Activated naive CD4-positive, alpha-beta T cell (primary cell): ENCODE data around the gene PERM1.
A peak's percentile ranks its signal among the peaks of the same experiment; 100 is the strongest.
"Not testable (repeated sequence)": the region's sequence is repeated elsewhere in the genome, so short reads cannot be mapped to it uniquely, and the experiment has no call there.

Experiments
- DNase-seq, 4 experiments: peaks; one replicate each; lab custom pipeline; 2025; lab: John Stamatoyannopoulos, UW

The PERM1 gene

DNA sequence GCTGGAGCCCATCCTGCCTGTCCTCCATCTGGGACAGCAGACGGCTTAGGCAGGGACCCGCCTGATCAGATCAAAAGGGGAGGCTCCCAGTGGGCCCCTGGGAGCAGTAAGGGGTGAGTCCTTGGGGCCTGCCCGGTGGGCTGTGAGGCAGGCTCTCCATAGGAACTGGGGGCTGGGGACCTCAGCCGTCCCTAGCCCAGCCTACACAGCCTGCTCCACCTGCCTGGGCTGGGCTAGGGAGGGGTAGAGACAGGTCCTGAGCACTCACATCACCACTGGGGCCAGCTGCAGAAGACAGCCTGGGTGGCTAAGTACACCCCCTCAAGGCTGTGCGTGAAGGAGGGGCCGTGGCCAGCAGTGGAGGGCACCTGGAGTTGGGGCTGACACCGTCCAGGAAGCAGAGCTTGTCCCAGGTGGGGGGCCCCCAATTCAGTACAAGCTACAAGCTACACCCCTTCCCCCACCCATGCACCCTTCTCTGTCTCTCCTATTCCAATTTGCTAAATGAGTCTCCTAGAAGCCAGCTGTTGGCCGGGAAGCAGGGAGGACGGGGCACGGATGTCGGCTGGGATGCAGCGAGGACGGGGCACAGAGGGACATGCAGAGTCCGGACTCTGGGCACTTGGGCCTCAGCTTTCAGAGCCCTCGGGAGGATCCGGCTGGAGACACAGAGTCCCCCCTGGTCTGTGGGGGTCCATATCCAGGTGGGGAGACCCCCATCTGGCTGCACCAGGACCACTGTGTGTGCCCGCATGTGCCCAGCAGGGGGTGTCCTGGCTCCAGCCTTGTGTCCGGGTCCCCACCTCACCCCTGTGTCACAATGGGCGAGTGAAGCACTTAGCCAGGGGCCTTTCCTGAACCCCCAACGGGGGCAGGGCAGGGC lies 33.1 kb upstream of the PERM1 start:
- no peak for DNase-seq

DNA sequence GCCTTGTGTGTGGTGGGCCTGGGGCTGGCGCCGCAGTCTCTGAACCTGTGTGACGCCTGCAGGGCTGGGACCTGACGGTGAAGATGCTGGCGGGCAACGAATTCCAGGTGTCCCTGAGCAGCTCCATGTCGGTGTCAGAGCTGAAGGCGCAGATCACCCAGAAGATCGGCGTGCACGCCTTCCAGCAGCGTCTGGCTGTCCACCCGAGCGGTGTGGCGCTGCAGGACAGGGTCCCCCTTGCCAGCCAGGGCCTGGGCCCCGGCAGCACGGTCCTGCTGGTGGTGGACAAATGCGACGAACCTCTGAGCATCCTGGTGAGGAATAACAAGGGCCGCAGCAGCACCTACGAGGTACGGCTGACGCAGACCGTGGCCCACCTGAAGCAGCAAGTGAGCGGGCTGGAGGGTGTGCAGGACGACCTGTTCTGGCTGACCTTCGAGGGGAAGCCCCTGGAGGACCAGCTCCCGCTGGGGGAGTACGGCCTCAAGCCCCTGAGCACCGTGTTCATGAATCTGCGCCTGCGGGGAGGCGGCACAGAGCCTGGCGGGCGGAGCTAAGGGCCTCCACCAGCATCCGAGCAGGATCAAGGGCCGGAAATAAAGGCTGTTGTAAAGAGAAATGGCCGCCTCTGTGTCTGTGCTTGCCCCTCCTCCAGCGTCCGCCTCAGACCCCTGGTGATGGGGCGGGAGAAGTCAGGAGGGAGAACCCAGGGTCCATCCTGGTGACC lies 32.2 kb upstream of the PERM1 start:
- DNase-seq: peak in 1 of 4 experiments; percentile 28

DNA sequence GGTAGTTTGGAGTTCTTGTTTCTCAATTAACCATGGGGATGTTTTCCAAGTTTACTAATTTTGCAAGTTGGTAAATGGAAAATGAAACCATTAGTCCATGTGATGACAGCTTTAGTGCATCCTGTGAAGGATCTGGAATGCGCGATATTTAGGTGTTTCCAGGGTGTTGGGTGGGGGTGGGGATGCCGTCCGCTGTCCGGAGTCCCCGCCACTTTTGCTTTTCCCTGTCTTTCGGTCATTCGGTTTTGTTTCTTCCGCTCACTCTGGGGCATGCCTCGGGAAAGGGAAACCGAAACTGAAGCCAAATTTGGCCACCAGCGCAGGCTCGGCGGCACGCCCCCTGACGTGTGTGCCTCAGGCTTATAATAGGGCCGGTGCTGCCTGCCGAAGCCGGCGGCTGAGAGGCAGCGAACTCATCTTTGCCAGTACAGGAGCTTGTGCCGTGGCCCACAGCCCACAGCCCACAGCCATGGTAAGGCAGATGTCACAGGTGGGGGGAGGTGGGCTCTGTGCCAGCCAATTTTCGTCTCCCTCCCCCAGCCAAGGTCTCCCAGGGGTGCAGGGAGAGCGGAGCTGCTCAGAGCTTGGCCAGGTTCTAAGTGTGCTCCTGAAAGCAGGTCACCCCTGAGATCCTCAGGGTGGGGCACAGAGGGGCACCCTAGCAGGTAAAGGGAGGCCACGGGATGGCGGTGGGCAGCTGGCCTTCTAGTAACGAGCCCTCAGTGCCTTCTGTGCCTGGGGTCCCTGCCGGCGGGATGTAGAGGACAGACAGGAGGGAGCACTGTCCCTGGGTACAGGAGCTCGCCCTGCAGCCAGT lies 31.4 kb upstream of the PERM1 start, which contains the start of gene ISG15:
Gene ISG15, plus strand, starts transcription at position 393 of the 817 bp plus-strand sequence. Its CDS starts 77 bp downstream, at position 470.
- DNase-seq: peak; percentile 45 to 89 (median 62)

DNA sequence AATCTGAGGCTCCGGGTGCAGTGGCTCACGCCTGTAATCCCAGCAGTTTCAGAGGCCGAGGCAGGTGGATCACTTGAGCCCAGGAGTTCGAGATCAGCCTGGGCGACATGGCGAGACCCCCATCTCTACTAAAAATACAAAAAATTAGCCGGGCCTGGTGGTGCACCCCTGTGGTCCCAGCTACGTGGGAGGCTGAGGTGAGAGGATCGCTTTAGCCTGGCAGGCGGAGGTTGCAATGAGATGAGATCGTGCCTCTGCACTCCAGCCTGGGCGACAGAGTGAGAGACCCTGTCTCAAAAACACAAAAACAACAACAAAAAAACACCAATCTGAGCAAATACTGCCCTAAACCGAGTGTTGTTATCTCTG lies 30.8 kb upstream of the PERM1 start:
- not testable (repeated sequence) for DNase-seq

DNA sequence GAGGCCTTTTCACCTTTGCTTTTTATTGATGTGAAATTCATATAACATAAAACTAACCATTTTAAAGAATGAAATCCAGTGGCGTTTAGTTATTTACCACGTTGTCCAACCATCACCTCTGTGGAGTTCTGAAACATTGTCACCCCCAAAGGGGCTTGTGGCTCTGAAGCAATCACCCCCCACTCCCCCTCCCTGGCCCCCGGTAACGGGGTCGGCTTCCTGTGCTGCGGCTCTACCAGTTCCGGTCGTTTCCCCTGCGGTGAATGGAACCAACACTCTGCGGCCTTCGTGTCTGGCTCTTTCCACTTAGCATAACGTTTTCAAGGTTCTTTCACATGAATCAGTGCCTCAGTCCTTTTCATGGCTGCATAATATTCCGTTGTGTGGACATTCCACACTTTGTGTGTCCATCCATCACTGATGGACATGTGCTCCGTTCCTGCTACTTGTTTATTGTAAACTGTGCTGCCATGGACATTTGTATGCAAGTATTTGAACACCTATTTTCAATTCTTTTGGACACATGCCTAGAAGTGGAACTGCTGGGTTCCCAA lies 29.6 kb upstream of the PERM1 start:
- no peak for DNase-seq

DNA sequence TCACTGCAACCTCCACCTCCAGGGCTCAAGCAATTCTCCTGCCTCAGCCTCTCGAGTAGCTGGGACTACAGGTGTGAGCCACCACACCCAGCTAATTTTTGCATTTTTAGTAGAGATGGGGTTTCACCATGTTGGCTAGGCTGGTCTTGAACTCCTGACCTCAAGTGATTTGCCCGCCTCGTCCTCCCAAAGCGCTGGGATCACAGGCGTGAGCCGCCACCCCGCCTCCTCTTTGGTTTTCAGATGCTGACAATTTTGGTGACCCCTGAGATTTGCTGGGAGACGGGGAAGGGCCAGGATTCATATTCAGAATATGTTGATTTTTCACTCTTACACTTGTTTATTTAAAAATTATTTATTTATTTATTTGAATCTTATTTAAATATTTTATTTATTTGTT lies 28.2 kb upstream of the PERM1 start:
- not testable (repeated sequence) for DNase-seq

DNA sequence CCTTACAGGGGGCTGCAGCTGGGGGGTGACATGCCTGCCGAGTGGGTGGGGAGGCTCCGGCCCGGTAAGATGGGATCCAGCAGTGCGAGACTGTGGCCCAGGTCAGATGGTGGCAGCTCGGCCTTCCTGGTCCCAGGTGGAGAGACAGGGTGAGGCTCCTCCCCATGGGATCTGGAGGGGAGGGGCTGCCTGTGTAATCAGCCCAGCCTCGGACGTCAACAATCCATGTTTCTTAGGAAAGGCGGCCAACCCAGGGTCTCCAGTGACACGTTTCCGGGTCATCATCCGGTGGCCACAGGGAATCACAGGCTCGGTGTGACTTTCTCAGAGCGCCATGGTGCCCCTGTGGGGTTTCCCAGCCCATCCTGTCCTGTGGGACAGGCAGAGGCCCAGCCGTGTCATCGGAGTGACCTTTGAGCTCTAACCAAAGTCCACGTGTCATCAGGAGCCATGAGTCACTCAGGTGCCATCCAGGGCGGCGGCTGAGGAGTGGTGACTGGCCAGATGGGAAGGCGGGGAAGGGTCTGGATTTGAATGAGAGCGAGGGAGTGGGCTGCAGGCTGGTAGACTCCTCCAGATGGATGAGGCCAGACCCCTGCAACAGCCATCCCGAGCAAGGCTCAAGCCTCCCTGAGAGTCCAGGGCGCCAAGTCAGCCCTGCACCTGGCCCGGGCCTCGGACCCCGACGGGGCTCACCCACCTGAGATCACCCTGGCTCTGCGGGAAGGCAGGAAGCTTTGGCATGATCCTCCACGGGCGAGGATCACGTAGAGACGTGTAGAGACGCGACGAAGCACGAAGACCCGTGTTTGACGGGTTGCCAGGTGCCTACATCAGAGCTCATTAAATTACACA lies 24.6 kb upstream of the PERM1 start:
- DNase-seq: no peak

DNA sequence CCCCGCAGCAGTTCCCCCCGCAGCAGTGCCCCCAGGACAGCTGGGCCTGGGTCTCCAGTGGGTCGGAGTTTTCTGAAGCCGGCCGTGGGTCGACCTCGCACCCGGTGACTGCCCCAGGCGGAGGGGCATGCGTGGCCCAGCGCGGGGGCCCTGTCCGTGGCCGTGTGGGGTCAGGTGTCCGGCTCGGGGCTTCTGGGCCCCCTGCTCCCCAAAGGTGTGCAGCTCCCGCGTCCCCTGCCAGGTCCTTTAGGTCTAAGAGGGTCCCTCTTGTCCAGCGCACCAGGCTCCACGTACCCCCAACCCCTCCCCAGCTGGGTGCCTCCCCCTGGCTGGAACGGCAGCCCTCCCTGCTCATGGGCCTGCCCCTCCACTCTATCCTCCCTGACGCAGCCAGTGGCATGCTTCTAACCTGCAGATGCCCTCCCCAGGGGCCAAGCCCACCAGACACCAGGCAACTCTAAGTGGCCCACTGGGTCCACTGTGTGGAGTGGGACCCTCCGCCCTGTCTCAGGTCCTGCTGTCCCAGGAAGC lies 23.9 kb upstream of the PERM1 start:
- DNase-seq: no peak

DNA sequence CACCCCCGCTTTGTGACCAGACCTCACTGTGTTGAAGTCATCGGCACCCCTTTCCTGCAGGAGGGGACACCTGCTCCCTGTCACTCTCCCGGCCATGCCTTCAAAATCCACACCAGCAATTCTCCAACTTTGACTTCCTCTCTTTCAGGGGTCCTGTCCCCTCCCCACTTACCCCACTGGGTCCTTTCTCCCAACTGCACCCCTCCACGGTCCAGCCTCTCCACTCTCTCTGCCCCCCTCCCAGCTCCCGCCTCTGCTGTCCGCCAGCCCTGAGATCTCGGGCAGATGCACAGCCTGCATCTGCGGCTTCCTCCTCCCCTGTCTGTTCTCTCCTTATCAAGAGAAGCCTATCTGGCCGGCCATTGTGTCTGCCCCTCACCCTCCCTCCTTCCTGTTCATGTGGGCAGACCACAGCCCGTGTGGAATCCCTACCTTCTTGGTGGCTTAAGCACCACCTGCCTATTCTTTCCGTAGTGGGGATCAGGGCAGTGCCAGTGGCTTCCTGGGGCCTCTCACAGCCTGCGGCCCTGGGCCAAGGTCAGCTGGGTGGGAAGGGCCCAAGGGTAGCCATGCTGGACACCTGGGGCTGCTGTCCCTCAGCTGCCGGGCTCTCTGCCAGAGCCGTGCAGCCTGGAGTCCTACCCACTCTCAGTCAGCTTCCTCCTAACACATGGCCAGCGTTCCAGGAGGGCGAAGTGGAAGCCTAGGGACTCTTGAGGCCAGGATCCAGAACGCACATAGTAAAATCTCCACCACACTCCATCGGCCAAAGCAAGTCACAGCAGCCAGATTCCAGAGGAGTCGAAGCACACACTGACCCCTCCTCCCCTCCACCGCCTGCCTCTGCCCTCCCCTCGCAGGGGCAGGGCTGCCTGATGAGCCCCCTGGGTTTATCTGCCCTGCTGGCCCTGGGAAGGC lies 23.1 kb upstream of the PERM1 start:
- no peak for DNase-seq

DNA sequence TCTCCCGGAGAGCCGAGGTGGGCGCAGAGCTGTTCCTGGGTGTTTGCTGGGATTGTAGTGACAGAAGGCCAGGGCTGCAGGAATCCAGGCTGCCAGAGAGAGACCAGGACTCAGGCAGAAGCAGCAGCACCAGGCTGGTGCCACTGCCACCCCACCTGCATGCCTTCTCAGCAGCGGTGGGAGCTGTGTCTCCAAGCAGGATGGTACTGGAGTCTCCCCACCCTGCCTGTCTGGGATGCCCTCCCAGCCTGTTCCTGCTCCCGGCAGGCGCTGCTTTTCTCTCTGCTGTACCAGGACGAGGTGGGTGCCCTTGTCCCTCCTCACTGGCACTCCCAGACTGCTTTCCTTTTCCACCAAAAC lies 22.5 kb upstream of the PERM1 start:
- DNase-seq: no peak

DNA sequence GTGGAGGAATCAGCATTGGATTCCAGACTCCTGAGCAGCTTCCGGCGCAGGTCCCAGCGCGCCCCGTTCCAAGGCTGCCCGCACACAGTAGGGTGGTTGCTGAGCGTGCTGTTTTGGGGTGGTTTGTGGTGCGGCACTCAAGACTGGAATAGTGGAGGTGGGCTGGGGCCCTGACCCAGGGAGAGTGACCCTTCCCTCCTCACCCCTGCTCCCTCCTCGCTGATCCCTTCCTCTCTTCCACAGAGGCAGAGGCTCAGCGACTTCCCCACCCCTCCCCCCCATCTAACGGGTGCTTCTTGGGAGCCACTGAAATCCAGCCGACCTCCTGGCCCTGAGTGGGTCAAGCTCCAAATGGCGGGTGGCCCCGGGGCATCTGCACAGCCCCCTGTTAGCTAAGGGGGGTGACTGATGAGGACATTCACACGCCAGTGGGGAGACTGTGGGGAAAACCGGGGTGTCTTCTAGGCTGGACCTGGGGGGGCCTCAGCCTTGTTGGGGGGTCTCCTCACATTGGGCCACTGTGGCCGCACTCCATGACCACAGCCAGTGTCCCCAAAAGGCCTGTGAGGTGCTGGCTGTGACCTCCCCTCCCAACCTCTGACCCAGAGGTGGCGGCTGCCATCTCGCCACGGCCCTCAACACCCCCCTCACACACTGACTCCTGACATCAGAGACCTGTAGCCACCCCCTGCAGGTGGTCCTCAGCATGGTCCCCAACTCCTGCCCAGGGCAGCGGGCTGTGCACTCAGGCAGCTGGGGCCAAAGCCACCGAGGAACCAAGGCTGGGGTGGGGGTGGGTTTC lies 21.9 kb upstream of the PERM1 start:
- no peak for DNase-seq

DNA sequence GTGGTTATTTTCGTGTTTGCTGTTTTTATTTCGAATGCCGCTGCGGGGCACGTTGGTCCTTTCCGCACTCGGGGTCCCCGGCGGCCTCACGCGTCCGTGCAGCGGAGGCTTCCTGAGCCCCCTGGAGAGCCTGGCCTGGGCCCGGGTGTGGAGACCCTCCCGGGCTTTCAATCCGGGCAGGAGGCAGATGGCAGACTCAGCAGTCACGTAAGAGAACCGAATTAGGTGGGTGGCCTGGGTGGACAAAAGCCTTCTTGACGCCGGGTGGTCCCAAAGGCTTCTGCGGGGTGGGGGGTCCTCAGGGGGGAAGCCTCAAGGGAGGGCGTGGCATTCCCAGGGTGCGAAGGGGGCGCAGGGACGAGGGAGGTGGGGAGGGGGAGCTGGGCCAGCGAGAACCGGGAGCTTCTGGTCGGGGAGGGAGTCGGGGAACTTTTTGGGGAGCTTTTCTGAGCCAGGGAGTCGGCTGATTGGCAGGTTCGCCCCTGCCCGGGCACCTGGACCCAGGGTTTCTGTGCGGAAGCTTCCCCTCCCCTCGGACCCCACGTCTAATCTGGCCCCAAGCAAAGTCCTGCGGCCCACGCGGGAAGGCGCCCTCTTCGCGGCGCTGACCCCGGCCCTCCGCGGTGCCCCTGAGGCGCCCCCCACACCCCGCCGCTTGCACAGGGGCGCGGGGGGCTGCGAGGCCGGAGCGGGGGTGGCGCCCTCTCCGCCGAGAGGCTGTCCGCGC lies 19.3 kb upstream of the PERM1 start:
- no peak for DNase-seq

DNA sequence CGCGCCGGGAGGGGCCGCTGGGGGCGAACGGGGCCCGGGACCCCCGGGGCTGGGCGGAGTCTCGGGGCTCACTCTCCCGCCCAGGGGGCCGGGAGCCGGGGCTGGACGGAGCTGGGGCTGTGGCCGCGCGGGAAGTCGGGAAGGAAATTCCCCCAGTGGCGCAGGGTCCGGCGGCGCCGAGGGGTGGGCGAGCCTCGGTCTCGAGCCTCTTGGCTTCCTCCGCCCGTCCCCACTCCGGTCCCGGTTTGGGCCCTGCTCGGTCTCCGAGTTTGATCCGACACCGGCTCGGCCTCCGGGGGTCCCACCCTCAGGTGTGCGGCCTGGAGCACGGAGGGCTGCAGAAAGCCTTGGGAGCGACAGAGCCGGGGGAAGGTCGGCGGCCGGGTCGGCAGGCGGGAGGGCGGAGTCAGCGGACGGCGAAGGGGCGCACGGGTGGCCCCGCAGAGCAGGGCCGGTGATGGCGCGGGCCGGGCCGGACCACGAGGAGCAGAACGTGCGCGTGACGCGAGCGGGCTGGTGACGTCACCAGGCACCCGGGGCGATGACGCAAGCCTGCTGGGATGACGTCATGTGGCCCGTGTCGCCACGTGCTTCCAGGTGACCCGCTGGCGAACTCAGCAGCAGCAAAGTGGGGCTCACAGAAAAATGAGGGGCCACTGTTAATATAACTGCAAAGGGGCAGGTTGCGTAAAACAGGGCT lies 18.6 kb upstream of the PERM1 start:
- DNase-seq: peak; percentile 48 to 65 (median 56)

DNA sequence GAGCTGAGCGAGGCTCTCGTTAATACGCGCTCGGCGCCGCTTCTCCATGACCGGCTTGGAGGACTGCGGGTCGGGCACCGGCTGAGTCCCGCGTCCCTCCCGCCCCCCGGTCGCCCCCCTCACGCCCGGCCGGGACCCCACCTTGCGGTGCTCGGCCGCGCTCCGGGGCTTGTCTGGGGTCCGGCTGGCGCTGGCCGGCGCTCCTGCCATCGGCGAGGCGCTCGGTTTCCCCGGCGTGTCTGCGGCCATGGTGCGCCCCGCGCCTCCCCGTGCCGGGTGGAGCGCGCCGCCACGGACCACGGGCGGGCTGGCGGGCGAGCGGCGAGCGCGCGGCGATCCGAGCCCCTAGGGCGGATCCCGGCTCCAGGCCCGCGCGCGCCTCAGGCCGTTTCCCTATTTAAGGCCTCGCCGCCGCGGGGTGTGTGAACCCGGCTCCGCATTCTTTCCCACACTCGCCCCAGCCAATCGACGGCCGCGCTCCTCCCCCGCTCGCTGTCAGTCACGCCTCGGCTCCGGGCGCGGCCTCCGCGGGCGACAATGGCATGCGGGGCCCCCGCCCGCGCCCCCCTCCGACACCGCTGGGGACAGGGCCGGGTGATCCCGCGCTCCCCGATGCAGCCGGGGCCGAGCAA lies 17.9 kb upstream of the PERM1 start, which contains the start of gene HES4:
Gene HES4, minus strand, starts transcription at position 373 of the 632 bp plus-strand sequence. Its CDS starts 124 bp downstream, at position 249.
- peak in 2 of 4 experiments; percentile 31 to 51 for DNase-seq

DNA sequence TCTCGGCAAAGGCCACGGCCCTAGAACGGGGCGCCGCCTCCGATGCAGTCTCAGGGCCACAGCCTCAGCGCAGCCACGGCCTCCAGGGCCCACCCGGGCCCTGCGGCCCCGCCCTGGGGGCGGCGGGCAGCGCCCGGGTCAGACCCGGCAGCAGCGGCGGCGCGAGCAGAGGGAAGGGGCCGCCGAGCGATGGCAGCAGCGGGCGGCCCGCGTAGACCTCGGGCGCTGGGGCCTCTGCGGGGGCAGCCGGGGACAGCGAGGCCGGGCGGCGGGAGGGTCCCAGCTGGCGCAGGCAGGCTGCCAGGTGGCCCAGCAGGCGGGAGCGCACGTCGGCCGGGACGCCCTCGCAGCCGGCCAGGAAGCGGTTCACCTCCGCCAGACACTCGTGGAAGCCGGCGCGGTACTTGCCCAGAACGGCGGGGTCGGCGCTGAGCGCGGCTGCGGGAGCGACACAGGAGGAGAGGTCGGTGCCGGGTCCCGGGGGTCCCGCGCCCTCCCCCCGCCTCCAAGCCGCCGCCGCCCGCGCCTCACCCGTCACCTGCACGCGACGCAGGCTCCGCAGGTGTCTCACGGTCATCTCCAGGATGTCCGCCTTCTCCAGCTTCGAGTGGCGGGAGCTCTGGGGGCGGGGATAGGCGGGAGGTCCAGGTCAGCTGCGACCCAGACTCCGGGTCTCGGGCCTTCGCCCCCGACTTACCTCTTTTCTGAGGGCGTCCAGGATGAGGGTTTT lies 17.3 kb upstream of the PERM1 start:
- no peak for DNase-seq

DNA sequence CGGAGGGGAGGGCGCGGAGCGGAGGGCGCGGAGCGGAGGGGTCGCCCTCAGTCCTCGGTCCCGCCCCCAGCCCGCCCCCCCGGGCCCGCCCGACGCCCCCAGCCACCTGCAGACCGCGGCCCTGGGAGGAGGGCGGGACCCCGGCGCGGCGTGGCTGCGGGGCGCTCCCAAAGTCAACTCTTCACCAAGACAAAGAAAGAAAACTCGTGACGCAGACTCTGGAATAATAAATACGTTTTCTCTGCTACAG lies 16.8 kb upstream of the PERM1 start:
- DNase-seq: no peak
